ENCODE results near the gene RPL18. TPM values are rescaled to one million over a fixed set of nuclear protein-coding genes. Genes with fewer than 3 reads are reported as not detected.

The RPL18 gene
- total RNA-seq, 1 experiment from 2014 or later, result 1,812 TPM

- Mint-ChIP-seq H3K4me1 (ENCODE audit: low read depth, unreplicated experiment) (peaks cover 36% of the 10 kb centered on the region), H3K36me3 (ENCODE audit: insufficient read depth, unreplicated experiment) (peaks cover 88% of the 10 kb centered on the region), H3K4me3 (ENCODE audit: unreplicated experiment) (peak overlapping the region; percentile 56), H3K9me3 (ENCODE audit: unreplicated experiment) (no peaks in the 10 kb centered on the region), H3K27ac (ENCODE audit: unreplicated experiment) (peak overlapping the region; percentile 79), H3K27me3 (ENCODE audit: insufficient read depth, unreplicated experiment) (no peaks in the 10 kb centered on the region)
- Histone ChIP-seq H3K4me1 (peaks cover 54% of the 10 kb centered on the region), H3K4me3 (ENCODE audit: low read depth, low read length) (no peak overlapping the region), H3K27me3 (replicated peaks; ENCODE audit: control insufficient read depth, insufficient read depth, low read length) (no peaks in the 10 kb centered on the region), H3K9me3 (no peaks in the 10 kb centered on the region), H3K36me3 (ENCODE audit: control insufficient read depth, insufficient read depth, low read length) (peaks cover 1% of the 10 kb centered on the region; the same call in 1 of the 2 replicates)
- POLR2A ChIA-PET, result interaction anchor here (0.5 to 0.7 kb wide), 3 partner anchors 8 to 369 kb away, joined by 4 to 11 read pairs (median 6); partner anchors contain the start of genes RPL18 and SPHK2
- DNase-seq, result peak; percentile 81 to 85
- no peak for TF ChIP-seq CTCF (IDR thresholded peaks at IDR 0.05; ENCODE audit: insufficient read depth in 1 of 2, low read depth in 1 of 2, low read length in 1 of 2, severe bottlenecking in 1 of 2, unreplicated experiment in 1 of 2)
- no TSS peak for BruUV-seq (replicated peaks)
- CTCF ChIA-PET, result interaction anchor here (0.6 to 0.9 kb wide), 3 partner anchors 13 to 112 kb away, joined by 3 to 9 read pairs (median 3); partner anchors contain the start of gene FAM83E
- intact Hi-C loops (cut with micrococcal nuclease; ENCODE audit: unreplicated experiment), result no loop called here
These were observed 8.4 kb upstream of the RPL18 start for GRCh38 chr19:48627201-48627864.

DNA sequence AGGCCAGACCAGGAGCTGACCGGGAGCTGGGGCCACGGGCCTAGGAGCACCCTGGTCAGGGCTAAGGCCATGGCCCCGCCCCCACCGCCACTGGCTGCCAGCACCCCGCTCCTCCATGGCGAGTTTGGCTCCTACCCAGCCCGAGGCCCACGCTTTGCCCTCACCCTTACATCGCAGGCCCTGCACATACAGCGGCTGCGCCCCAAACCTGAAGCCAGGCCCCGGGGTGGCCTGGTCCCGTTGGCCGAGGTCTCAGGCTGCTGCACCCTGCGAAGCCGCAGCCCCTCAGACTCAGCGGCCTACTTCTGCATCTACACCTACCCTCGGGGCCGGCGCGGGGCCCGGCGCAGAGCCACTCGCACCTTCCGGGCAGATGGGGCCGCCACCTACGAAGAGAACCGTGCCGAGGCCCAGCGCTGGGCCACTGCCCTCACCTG, 6.9 kb upstream of the RPL18 start:
- Mint-ChIP-seq H3K36me3 (ENCODE audit: insufficient read depth, unreplicated experiment) (peaks cover 73% of the 10 kb centered on the region), H3K9me3 (ENCODE audit: unreplicated experiment) (no peaks in the 10 kb centered on the region), H3K4me1 (ENCODE audit: low read depth, unreplicated experiment) (peaks cover 36% of the 10 kb centered on the region), H3K27me3 (ENCODE audit: insufficient read depth, unreplicated experiment) (no peaks in the 10 kb centered on the region), H3K4me3 (ENCODE audit: unreplicated experiment) (peak overlapping the region; percentile 87), H3K27ac (ENCODE audit: unreplicated experiment) (peak overlapping the region; percentile 87)
- BruUV-seq (replicated peaks), result no TSS peak
- Histone ChIP-seq H3K4me3 (ENCODE audit: low read depth, low read length) (peak overlapping the region; percentile 63), H3K27me3 (replicated peaks; ENCODE audit: control insufficient read depth, insufficient read depth, low read length) (no peaks in the 10 kb centered on the region), H3K9me3 (no peaks in the 10 kb centered on the region), H3K4me1 (peaks cover 42% of the 10 kb centered on the region), H3K36me3 (ENCODE audit: control insufficient read depth, insufficient read depth, low read length) (no peaks in the 10 kb centered on the region; the same call in 1 of the 2 replicates)
- ChIA-PET POLR2A (no interaction called here), CTCF (no interaction called here)
- intact Hi-C loops (cut with micrococcal nuclease; ENCODE audit: unreplicated experiment), result no loop called here
- no peak for DNase-seq
- TF ChIP-seq CTCF (IDR thresholded peaks at IDR 0.05; ENCODE audit: insufficient read depth in 1 of 2, low read depth in 1 of 2, low read length in 1 of 2, severe bottlenecking in 1 of 2, unreplicated experiment in 1 of 2), result no peak

- H3K27ac Mint-ChIP-seq (ENCODE audit: unreplicated experiment), result peak overlapping the region; percentile 87
- Histone ChIP-seq H3K9me3 (no peaks in the 10 kb centered on the region), H3K4me3 (ENCODE audit: low read depth, low read length) (peak overlapping the region; percentile 63), H3K27me3 (replicated peaks; ENCODE audit: control insufficient read depth, insufficient read depth, low read length) (no peaks in the 10 kb centered on the region), H3K36me3 (ENCODE audit: control insufficient read depth, insufficient read depth, low read length) (no peaks in the 10 kb centered on the region; the same call in 1 of the 2 replicates), H3K4me1 (peaks cover 45% of the 10 kb centered on the region)
- ChIA-PET CTCF (no interaction called here), POLR2A (interaction anchor here (1.8 to 1.9 kb wide), 2 partner anchors 8 to 13 kb away, joined by 17 to 21 read pairs; partner anchors contain the start of gene DBP)
- H3K36me3 Mint-ChIP-seq (ENCODE audit: insufficient read depth, unreplicated experiment), result peaks cover 65% of the 10 kb centered on the region
- peak; percentile 83 to 84 for DNase-seq
- TSS peak; percentile 14 for BruUV-seq (replicated peaks)
- H3K4me3 Mint-ChIP-seq (ENCODE audit: unreplicated experiment), result peak overlapping the region; percentile 87
- intact Hi-C loops (cut with micrococcal nuclease; ENCODE audit: unreplicated experiment), result loop anchor here (1.0 kb wide), 1 partner anchor 8 kb away; no protein-coding TSS in a partner anchor
- peaks cover 40% of the 10 kb centered on the region for H3K4me1 Mint-ChIP-seq (ENCODE audit: low read depth, unreplicated experiment)
- no peaks in the 10 kb centered on the region for H3K9me3 Mint-ChIP-seq (ENCODE audit: unreplicated experiment)
- no peaks in the 10 kb centered on the region for H3K27me3 Mint-ChIP-seq (ENCODE audit: insufficient read depth, unreplicated experiment)
- TF ChIP-seq CTCF (IDR thresholded peaks at IDR 0.05; ENCODE audit: insufficient read depth in 1 of 2, low read depth in 1 of 2, low read length in 1 of 2, severe bottlenecking in 1 of 2, unreplicated experiment in 1 of 2), result no peak
These were observed 6.1 kb upstream of the RPL18 start for GRCh38 chr19:48624791-48625723.

All from Caco-2 (cell line).